DMS79 (cell line): ENCODE data around the gene ADARB2.

Experiments
- DNase-seq: peaks from one replicate; lab custom pipeline; 2025; lab: John Stamatoyannopoulos, UW

Gene ADARB2

GRCh38 chr10:1570416-1571051, 166.8 kb downstream of the ADARB2 start:
- DNase-seq = no peak

GRCh38 chr10:1569208-1569607, 168.1 kb downstream of the ADARB2 start:
- DNase-seq = no peak

GRCh38 chr10:1567742-1568495, 169.4 kb downstream of the ADARB2 start:
- DNase-seq = no peak

- DNase-seq = no peak
Measured at GRCh38 chr10:1567152-1567551, 170.2 kb downstream of the ADARB2 start.

GRCh38 chr10:1564791-1565190, 172.5 kb downstream of the ADARB2 start:
- DNase-seq = no peak

GRCh38 chr10:1563028-1563427, 174.3 kb downstream of the ADARB2 start:
- DNase-seq = no peak

- no peak for DNase-seq
Measured at GRCh38 chr10:1561731-1562337, 175.5 kb downstream of the ADARB2 start.

- DNase-seq = no peak
Measured at GRCh38 chr10:1560535-1561192, 176.7 kb downstream of the ADARB2 start.

GRCh38 chr10:1559761-1560160, 177.6 kb downstream of the ADARB2 start:
- no peak for DNase-seq

GRCh38 chr10:1559311-1559710, 178.0 kb downstream of the ADARB2 start:
- no peak for DNase-seq

- no peak for DNase-seq
Measured at GRCh38 chr10:1558906-1559305, 178.4 kb downstream of the ADARB2 start.

GRCh38 chr10:1557081-1557480, 180.2 kb downstream of the ADARB2 start:
- DNase-seq = no peak

GRCh38 chr10:1556496-1556895, 180.8 kb downstream of the ADARB2 start:
- DNase-seq = no peak

- DNase-seq = no peak
Measured at GRCh38 chr10:1553951-1554350, 183.4 kb downstream of the ADARB2 start.

- DNase-seq = no peak
Measured at GRCh38 chr10:1552881-1553670, 184.2 kb downstream of the ADARB2 start.

- DNase-seq = no peak
Measured at GRCh38 chr10:1552406-1552805, 184.9 kb downstream of the ADARB2 start.

- no peak for DNase-seq
Measured at GRCh38 chr10:1551636-1552338, 185.5 kb downstream of the ADARB2 start.

- no peak for DNase-seq
Measured at GRCh38 chr10:1550616-1551015, 186.7 kb downstream of the ADARB2 start.

GRCh38 chr10:1550291-1550595, 187.1 kb downstream of the ADARB2 start:
- DNase-seq = peak; percentile 37

GRCh38 chr10:1549591-1550290, 187.6 kb downstream of the ADARB2 start:
- DNase-seq = no peak

GRCh38 chr10:1548596-1548995, 188.7 kb downstream of the ADARB2 start:
- no peak for DNase-seq
